HepG2 (cell line): ENCODE results near the gene DNAAF1. TPM values are rescaled to one million over a fixed set of nuclear protein-coding genes. Genes with fewer than 3 reads are reported as not detected.

Experiments used
- AKAP8 ChIP-seq: sonication (generic); formaldehyde crosslinking; IDR thresholded peaks from 2 replicates; pipeline ENCODE4 v1.5.1; 2020; ENCODE audit warnings: mild to moderate bottlenecking, missing genetic modification reagents
- ARNTL ChIP-seq: sonication (generic); formaldehyde crosslinking; IDR thresholded peaks from 2 replicates; pipeline ENCODE4 v1.4.0; 2020; ENCODE audit warnings: mild to moderate bottlenecking, missing genetic modification reagents
- ATF3 ChIP-seq: sonication (generic); formaldehyde crosslinking; IDR thresholded peaks from 2 replicates; pipeline ENCODE4 v1.4.0; 2020; ENCODE audit warnings: missing genetic modification reagents
- ATF7-NPFF ChIP-seq: sonication (generic); formaldehyde crosslinking; IDR thresholded peaks from 2 replicates; pipeline ENCODE4 v1.8.1; 2023; ENCODE audit warnings: mild to moderate bottlenecking, low read depth, missing genetic modification reagents, moderate library complexity
- FOXC1 ChIP-seq: sonication (generic); formaldehyde crosslinking; IDR thresholded peaks from 2 replicates; pipeline ENCODE4 v1.8.0; 2022; ENCODE audit warnings: mild to moderate bottlenecking, missing genetic modification reagents, borderline replicate concordance
- KLF13 ChIP-seq: sonication (generic); formaldehyde crosslinking; IDR thresholded peaks from 2 replicates; pipeline ENCODE4 v1.4.0; 2020; ENCODE audit warnings: mild to moderate bottlenecking, missing genetic modification reagents
- LBX2 ChIP-seq: sonication (generic); formaldehyde crosslinking; IDR thresholded peaks from 2 replicates; pipeline ENCODE4 v1.5.0; 2020; ENCODE audit warnings: missing genetic modification reagents, mild to moderate bottlenecking, borderline replicate concordance
- LCORL ChIP-seq, 2 experiments: fragments of 450-650 bp in 1 of 2; sonication (generic) in 1 of 2; formaldehyde crosslinking in 1 of 2; IDR thresholded peaks; 2 replicates each; pipeline versions ENCODE4 v1.5.0 to v1.6.1; 2017 to 2020; ENCODE audit warnings: antibody characterized with exemption in 1 of 2, missing genetic modification reagents in 1 of 2
- MAFG ChIP-seq: sonication (generic); formaldehyde crosslinking; IDR thresholded peaks from 2 replicates; pipeline ENCODE4 v1.5.1; 2020; ENCODE audit warnings: mild to moderate bottlenecking, missing genetic modification reagents
- PAX8 ChIP-seq: sonication (generic); formaldehyde crosslinking; IDR thresholded peaks from 2 replicates; pipeline ENCODE4 v1.8.0; 2022; ENCODE audit warnings: mild to moderate bottlenecking, missing genetic modification reagents, borderline replicate concordance
- PLRG1 ChIP-seq: fragments of 450-650 bp; conservative IDR thresholded peaks from 2 replicates; pipeline ENCODE4 v1.6.1; 2016
- POLR2AphosphoS5 ChIP-seq: IDR thresholded peaks from 2 replicates; pipeline ENCODE4 v1.6.1; 2012; ENCODE audit warnings: low read depth, low read length
- POLR2G ChIP-seq: fragments of 200-400 bp; formaldehyde crosslinking; IDR thresholded peaks from 2 replicates; pipeline ENCODE4 v1.6.1; 2018; ENCODE audit warnings: mild to moderate bottlenecking, low read depth, low read length, moderate library complexity
- RXRA ChIP-seq: sonication (generic); formaldehyde crosslinking; IDR thresholded peaks from 2 replicates; pipeline ENCODE4 v1.5.1; 2020; ENCODE audit warnings: missing genetic modification reagents
- SAFB2 ChIP-seq: sonication (generic); formaldehyde crosslinking; IDR thresholded peaks from 2 replicates; pipeline ENCODE4 v1.5.1; 2020; ENCODE audit warnings: missing genetic modification reagents, low read depth, mild to moderate bottlenecking, borderline replicate concordance
- TCF7 ChIP-seq: sonication (generic); IDR thresholded peaks from 2 replicates; pipeline ENCODE4 v1.6.1; 2016; ENCODE audit warnings: antibody characterized with exemption, low read depth
- THAP11 ChIP-seq: IDR thresholded peaks from 2 replicates; pipeline ENCODE4 v1.6.1; 2016; ENCODE audit warnings: missing biosample characterization, missing genetic modification reagents
- TOE1 ChIP-seq: sonication (generic); formaldehyde crosslinking; IDR thresholded peaks from 2 replicates; pipeline ENCODE4 v1.4.0; 2020; ENCODE audit warnings: mild to moderate bottlenecking, missing genetic modification reagents
- TP53 ChIP-seq: sonication (generic); formaldehyde crosslinking; conservative IDR thresholded peaks from 2 replicates; pipeline ENCODE4 v1.4.0; 2020; ENCODE audit warnings: missing genetic modification reagents
- ZBTB7B ChIP-seq: sonication (generic); formaldehyde crosslinking; IDR thresholded peaks from 2 replicates; pipeline ENCODE4 v1.4.0; 2020; ENCODE audit warnings: missing genetic modification reagents
- ZFP36 ChIP-seq: fragments of 150-350 bp; IDR thresholded peaks from 2 replicates; pipeline ENCODE4 v1.6.1; 2018; ENCODE audit warnings: borderline replicate concordance, low read length, low read depth; ENCODE audit not compliant: partially characterized antibody
- ZNF124 ChIP-seq: sonication (generic); formaldehyde crosslinking; IDR thresholded peaks from 2 replicates; pipeline ENCODE4 v1.4.0; 2020; ENCODE audit warnings: missing genetic modification reagents
- ZNF143 ChIP-seq: sonication (generic); formaldehyde crosslinking; IDR thresholded peaks from 2 replicates; pipeline ENCODE4 v1.4.0; 2020; ENCODE audit warnings: missing genetic modification reagents
- ZNF441 ChIP-seq: sonication (generic); formaldehyde crosslinking; IDR thresholded peaks from 2 replicates; pipeline ENCODE4 v1.7.0; 2021; ENCODE audit warnings: missing genetic modification reagents, borderline replicate concordance
- ZNF652 ChIP-seq: IDR thresholded peaks from 2 replicates; pipeline ENCODE4 v1.6.1; 2016; ENCODE audit warnings: low read depth, borderline replicate concordance
- ZNF687 ChIP-seq: sonication (generic); formaldehyde crosslinking; IDR thresholded peaks from 2 replicates; pipeline ENCODE4 v1.5.1; 2020; ENCODE audit warnings: mild to moderate bottlenecking, missing genetic modification reagents, moderate library complexity
- ZNF7 ChIP-seq: IDR thresholded peaks from 2 replicates; pipeline ENCODE4 v1.6.1; 2016; ENCODE audit warnings: missing biosample characterization, missing genetic modification reagents
- ZNF761 ChIP-seq: sonication (generic); formaldehyde crosslinking; conservative IDR thresholded peaks from 2 replicates; pipeline ENCODE4 v1.4.0; 2020; ENCODE audit warnings: mild to moderate bottlenecking, missing genetic modification reagents
- polyA plus RNA-seq, 8 experiments: library from polyadenylated mRNA; depleted of rRNA in 3 of 8; stranded (reverse) in 7 of 8; unstranded in 1 of 8; fragments of >200 nt; fragmentation: Illumina TruSeq in 4 of 8; extraction: Trizol in 4 of 8; gene quantifications; 2 replicates each; pipeline versions ENCODE4 v1.2.1 to v1.2.3, GENCODE V29; 2011 to 2016; ENCODE audit warnings: low read depth in 4 of 8, missing spikeins in 1 of 8, mixed read lengths in 1 of 8; ENCODE audit not compliant: insufficient read depth in 1 of 8
- total RNA-seq, 5 experiments: library from RNA; depleted of rRNA; stranded (reverse); fragments of >200 nt; fragmentation: Illumina TruSeq; extraction: Trizol; gene quantifications; 2 replicates each; pipeline ENCODE4 v1.2.3, GENCODE V29; 2016; ENCODE audit warnings: low read depth in 1 of 5

The DNAAF1 gene
- total and polyA plus RNA-seq, 2 of the 13 experiments (the other 11 are each of a cell fraction or from before 2014, with no cell fraction given): 0.04 TPM; not detected in 1

- no peak; the same call in 1 of the 2 replicates for TF ChIP-seq AKAP8 (CRISPR knock-in tag)
- no peak for TF ChIP-seq ZNF124
- peak; percentile 71; the same call in 1 of the 2 replicates for TF ChIP-seq ZBTB7B (CRISPR knock-in tag)
- no peak for TF ChIP-seq MAFG (CRISPR knock-in tag)
- TF ChIP-seq LCORL (IDR thresholded peaks at IDR 0.05): no peak
- 0 out of 2 replicates have a peak, but pooled peaks have one; percentile 12 for TF ChIP-seq LCORL (CRISPR knock-in tag; IDR thresholded peaks at IDR 0.05)
- no peak; the same call in 1 of the 2 replicates for TF ChIP-seq ATF3 (CRISPR knock-in tag)
- peak; percentile 87; the same call in 1 of the 2 replicates for TF ChIP-seq ATF7-NPFF (CRISPR knock-in tag)
- TF ChIP-seq TOE1: no peak
- no peak for TF ChIP-seq KLF13 (CRISPR knock-in tag)
- peak; percentile 75 for TF ChIP-seq ZNF143 (CRISPR knock-in tag)
- TF ChIP-seq TP53 (CRISPR knock-in tag): no peak
- TF ChIP-seq ZNF7: no peak
- peak; percentile 62 for TF ChIP-seq THAP11 (CRISPR knock-in tag)
- TF ChIP-seq LBX2 (CRISPR knock-in tag): no peak
- TF ChIP-seq PAX8 (CRISPR knock-in tag): no peak
- TF ChIP-seq ZNF761 (CRISPR knock-in tag): no peak
- peak; percentile 54 for TF ChIP-seq ZNF687
- TF ChIP-seq ARNTL (CRISPR knock-in tag): no peak
- no peak for TF ChIP-seq ZNF652 (CRISPR knock-in tag)
- no peak for TF ChIP-seq TCF7
- TF ChIP-seq SAFB2 (CRISPR knock-in tag): peak; percentile 54; the same call in 1 of the 2 replicates
- TF ChIP-seq RXRA (CRISPR knock-in tag): peak; percentile 34; the same call in 1 of the 2 replicates
- no peak for TF ChIP-seq PLRG1
- TF ChIP-seq POLR2G: peak; percentile 66
- no peak for TF ChIP-seq FOXC1
- no peak for TF ChIP-seq ZFP36
- TF ChIP-seq POLR2AphosphoS5: peak; percentile 56; the same call in 1 of the 2 replicates
- no peak for TF ChIP-seq ZNF441 (CRISPR knock-in tag)
Measured at GRCh38 chr16:84144859-84145639, at the start of gene DNAAF1, which contains the start of gene HSDL1 (continued).
